Esophagus squamous epithelium (tissue), 5 donors: ENCODE measurements around the gene MSMP. TPM values are rescaled to one million over a fixed set of nuclear protein-coding genes. Genes with fewer than 3 reads are reported as not detected.

Experiments used
- DNase-seq: peaks from one replicate; lab custom pipeline; 2025; lab: John Stamatoyannopoulos, UW
- H3K27ac ChIP-seq, 4 donors: fragments of 200-600 bp; sonication (generic); one replicate each; pipeline ENCODE4 v1.5.1; 2016 to 2019; ENCODE audit warnings: mild to moderate bottlenecking in 1 of 4
- H3K27me3 ChIP-seq, 4 donors: fragments of 200-600 bp; sonication (generic); 1 replicate in 3 of 4; 2 replicates in 1 of 4; pipeline versions ENCODE4 v1.5.1 to v1.6.0; 2017 to 2021; ENCODE audit warnings: antibody characterized with exemption in 1 of 4
- H3K36me3 ChIP-seq, 3 donors: fragments of 200-600 bp; sonication (generic); one replicate each; pipeline ENCODE4 v1.5.1; 2016 to 2019
- H3K4me1 ChIP-seq, 3 donors: fragments of 200-600 bp; sonication (generic); one replicate each; pipeline ENCODE4 v1.5.1; 2017 to 2019
- H3K4me3 ChIP-seq, 4 donors: fragments of 200-600 bp; sonication (generic); 1 replicate in 3 of 4; 2 replicates in 1 of 4; pipeline ENCODE4 v1.5.1; 2016 to 2019; ENCODE audit warnings: mild to moderate bottlenecking in 2 of 4, moderate library complexity in 1 of 4
- H3K9me3 ChIP-seq, 3 donors: fragments of 200-600 bp; sonication (generic); one replicate each; pipeline ENCODE4 v1.5.1; 2016 to 2019
- POLR2A ChIP-seq, 4 donors: fragments of 450-650 bp; IDR thresholded peaks; one replicate each; pipeline ENCODE4 v1.6.1; 2017; ENCODE audit warnings: antibody characterized with exemption in 4 of 4, mild to moderate bottlenecking in 4 of 4, moderate library complexity in 3 of 4
- WGBS, 2 donors: methylation state at CpG; one replicate each; pipeline ENCODE4 v1.1.5; 2018; 5-methylcytosine and 5-hydroxymethylcytosine counted together
- intact Hi-C: fragments of 100-400 bp; cut with DNase I; formaldehyde crosslinking; loops from one replicate; pipeline ENCODE4 v1.15.0; 2022
- total RNA-seq, 4 donors: library from RNA; depleted of rRNA; stranded (reverse); fragments of >200 nt; gene quantifications; one replicate each; pipeline ENCODE4 v1.1.0, GENCODE V29; 2016
- TF ChIP-seq, protein P1 (sequence below), 6 experiments: fragments of 450-650 bp in 4 of 6; fragments of 200-600 bp in 2 of 6; sonication (generic) in 2 of 6; IDR thresholded peaks; one replicate each; pipeline ENCODE4 v1.5.1; 2016 to 2019; ENCODE audit warnings: antibody characterized with exemption in 6 of 6, mild to moderate bottlenecking in 4 of 6, moderate library complexity in 4 of 6
- donor health status: DM: yes; HTN: yes; CAD: no.

Gene MSMP, protein sequence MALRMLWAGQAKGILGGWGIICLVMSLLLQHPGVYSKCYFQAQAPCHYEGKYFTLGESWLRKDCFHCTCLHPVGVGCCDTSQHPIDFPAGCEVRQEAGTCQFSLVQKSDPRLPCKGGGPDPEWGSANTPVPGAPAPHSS
- not detected for total RNA-seq

- Histone ChIP-seq H3K27ac (no peak within 1 kb of the TSS), H3K36me3 (peaks cover 15 to 54% (median 26%) of the 10 kb centered on the region in 3 donors), H3K4me1 (peaks cover 17 to 51% (median 28%) of the 10 kb centered on the region in 3 donors), H3K9me3 (no peaks in the 10 kb centered on the region), H3K4me3 (no peak within 1 kb of the TSS), H3K27me3 (peaks cover 0 to 35% (median 0%) of the 10 kb centered on the region in 4 donors)
- WGBS, 2 donors = 80% methylated on average over 1 of the region's 3 CpGs; no CpG with 5 or more reads in 1 of the 2 donors
- TF ChIP-seq POLR2A (IDR thresholded peaks at IDR 0.05) = no peak
- TF ChIP-seq, protein P1, sequence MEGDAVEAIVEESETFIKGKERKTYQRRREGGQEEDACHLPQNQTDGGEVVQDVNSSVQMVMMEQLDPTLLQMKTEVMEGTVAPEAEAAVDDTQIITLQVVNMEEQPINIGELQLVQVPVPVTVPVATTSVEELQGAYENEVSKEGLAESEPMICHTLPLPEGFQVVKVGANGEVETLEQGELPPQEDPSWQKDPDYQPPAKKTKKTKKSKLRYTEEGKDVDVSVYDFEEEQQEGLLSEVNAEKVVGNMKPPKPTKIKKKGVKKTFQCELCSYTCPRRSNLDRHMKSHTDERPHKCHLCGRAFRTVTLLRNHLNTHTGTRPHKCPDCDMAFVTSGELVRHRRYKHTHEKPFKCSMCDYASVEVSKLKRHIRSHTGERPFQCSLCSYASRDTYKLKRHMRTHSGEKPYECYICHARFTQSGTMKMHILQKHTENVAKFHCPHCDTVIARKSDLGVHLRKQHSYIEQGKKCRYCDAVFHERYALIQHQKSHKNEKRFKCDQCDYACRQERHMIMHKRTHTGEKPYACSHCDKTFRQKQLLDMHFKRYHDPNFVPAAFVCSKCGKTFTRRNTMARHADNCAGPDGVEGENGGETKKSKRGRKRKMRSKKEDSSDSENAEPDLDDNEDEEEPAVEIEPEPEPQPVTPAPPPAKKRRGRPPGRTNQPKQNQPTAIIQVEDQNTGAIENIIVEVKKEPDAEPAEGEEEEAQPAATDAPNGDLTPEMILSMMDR (IDR thresholded peaks at IDR 0.05) = no peak
- no peak for DNase-seq
- intact Hi-C loops = no loop called here
Observed at GRCh38 chr9:35754264-35754663, at the start of gene MSMP. MSMP (minus strand) TSS chr9:35754276; CDS start chr9:35754129, 147 bp downstream.

GRCh38 chr9:35801328-35802128 is 47.5 kb upstream of the MSMP start:
- Histone ChIP-seq H3K4me1 (no peaks in the 10 kb centered on the region), H3K4me3 (no peak overlapping the region), H3K27ac (no peak overlapping the region), H3K36me3 (peaks cover 0 to 42% (median 0%) of the 10 kb centered on the region in 3 donors), H3K27me3 (no peaks in the 10 kb centered on the region), H3K9me3 (no peaks in the 10 kb centered on the region)
- no peak for DNase-seq
- intact Hi-C loops = no loop called here
- TF ChIP-seq POLR2A (IDR thresholded peaks at IDR 0.05) = no peak
- TF ChIP-seq, protein P1 (IDR thresholded peaks at IDR 0.05) = no peak
- 88 to 94% methylated on average over 12 of the region's 13 CpGs for WGBS, 2 donors

DNA sequence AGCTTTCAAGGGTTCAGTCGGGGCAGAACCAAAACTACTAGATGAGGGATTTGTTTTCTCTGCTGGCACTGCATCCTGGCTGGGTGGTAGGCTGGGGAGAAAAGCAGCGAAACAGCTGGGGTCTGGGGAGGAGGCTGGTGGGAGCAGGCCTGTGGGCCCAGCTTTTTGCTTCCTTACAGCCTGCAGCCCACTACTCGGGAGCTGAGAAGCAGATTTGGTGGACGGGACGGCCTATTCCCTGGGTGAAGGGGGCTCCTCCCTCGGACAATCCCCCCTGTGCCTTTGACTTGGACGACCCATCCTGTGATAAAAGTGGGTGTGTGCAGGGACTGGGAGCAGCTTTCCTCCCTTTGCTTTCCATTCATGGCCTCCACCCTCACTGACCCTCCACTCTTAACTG is 46.5 kb upstream of the MSMP start:
- TF ChIP-seq, protein P1 (IDR thresholded peaks at IDR 0.05) = no peak
- no peak for TF ChIP-seq POLR2A (IDR thresholded peaks at IDR 0.05)
- H3K36me3 ChIP-seq = peaks cover 0 to 32% (median 0%) of the 10 kb centered on the region in 3 donors
- DNase-seq = no peak

DNA sequence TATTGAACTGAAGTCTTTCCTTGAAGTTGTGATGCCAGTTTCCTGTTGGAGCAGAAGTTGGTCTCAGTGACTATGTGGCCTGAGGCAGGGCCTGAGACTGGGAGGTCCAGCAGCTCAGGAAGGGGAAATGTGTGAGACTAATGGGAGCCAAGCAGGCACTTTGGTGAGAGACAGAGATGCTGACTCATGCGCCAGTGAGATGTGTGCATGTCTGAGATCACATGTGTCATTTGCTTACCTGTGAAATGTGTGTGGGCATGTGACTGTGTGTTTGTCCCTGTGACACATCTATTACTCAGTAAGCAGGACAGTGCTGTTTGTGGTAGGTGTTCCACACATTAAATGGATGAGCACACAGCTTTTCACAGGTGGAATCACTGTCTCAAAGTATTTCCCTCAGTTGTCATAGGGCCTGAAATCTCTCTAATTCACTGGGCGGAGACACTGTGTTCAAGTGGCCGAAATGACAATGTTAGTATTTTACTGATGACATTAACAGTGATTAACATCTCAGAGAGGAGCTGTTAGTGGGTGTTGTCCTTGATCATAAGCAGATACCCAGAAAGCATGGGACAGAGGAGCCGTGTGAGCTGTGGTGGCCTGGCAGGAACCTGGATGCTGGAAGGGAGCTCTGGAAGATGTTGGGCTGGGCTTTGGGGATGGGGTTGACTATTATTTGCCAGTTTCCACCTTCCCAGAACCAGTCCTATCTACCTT is 44.7 kb upstream of the MSMP start:
- intact Hi-C loops = no loop called here
- H3K27ac ChIP-seq = no peak overlapping the region
- DNase-seq = no peak
- 60 to 82% methylated on average over 4 of the region's 4 CpGs for WGBS, 2 donors
- no peak overlapping the region for H3K4me3 ChIP-seq
- TF ChIP-seq, protein P1 (IDR thresholded peaks at IDR 0.05) = no peak
- TF ChIP-seq POLR2A (IDR thresholded peaks at IDR 0.05) = no peak
- peaks cover 0 to 27% (median 0%) of the 10 kb centered on the region in 3 donors for H3K36me3 ChIP-seq
- H3K27me3 ChIP-seq = no peaks in the 10 kb centered on the region
- no peaks in the 10 kb centered on the region for H3K9me3 ChIP-seq
- peaks cover 0 to 5% (median 5%) of the 10 kb centered on the region in 3 donors for H3K4me1 ChIP-seq

More for the DNA sequence above, 46.5 kb upstream of the MSMP start:
- H3K27ac ChIP-seq = no peak overlapping the region
- no peaks in the 10 kb centered on the region for H3K9me3 ChIP-seq
- no peaks in the 10 kb centered on the region for H3K27me3 ChIP-seq
- H3K4me1 ChIP-seq = no peaks in the 10 kb centered on the region
- WGBS, 2 donors = 82 to 89% methylated on average over 6 to 7 of the region's 7 CpGs
- H3K4me3 ChIP-seq = no peak overlapping the region
- intact Hi-C loops = no loop called here
